GM12872 (cell line): ENCODE measurements around the gene OR7C2.

Source experiments
- CTCF ChIP-seq: IDR thresholded peaks from 3 replicates; pipeline ENCODE4 v1.5.1; 2011; ENCODE audit warnings: low read depth, mild to moderate bottlenecking, low read length, moderate library complexity; ENCODE audit not compliant: insufficient read depth

OR7C2 gene

GRCh38 chr19:14959263-14959662, 18.0 kb downstream of the OR7C2 start:
- TF ChIP-seq CTCF = no peak

- TF ChIP-seq CTCF = no peak
Observed at GRCh38 chr19:14961956-14962685, 20.8 kb downstream of the OR7C2 start.

GRCh38 chr19:14968247-14968646, 27.0 kb downstream of the OR7C2 start:
- no peak for TF ChIP-seq CTCF

GRCh38 chr19:14971474-14971873, 30.2 kb downstream of the OR7C2 start:
- no peak for TF ChIP-seq CTCF

- no peak for TF ChIP-seq CTCF
Observed at GRCh38 chr19:14972676-14973075, 31.4 kb downstream of the OR7C2 start.

- TF ChIP-seq CTCF = no peak
Observed at GRCh38 chr19:14974488-14974887, 33.2 kb downstream of the OR7C2 start.

- TF ChIP-seq CTCF = no peak
Observed at GRCh38 chr19:14977128-14977527, 35.8 kb downstream of the OR7C2 start.
